Measurements from ENCODE around the gene CTCF.

CTCF gene

DNA sequence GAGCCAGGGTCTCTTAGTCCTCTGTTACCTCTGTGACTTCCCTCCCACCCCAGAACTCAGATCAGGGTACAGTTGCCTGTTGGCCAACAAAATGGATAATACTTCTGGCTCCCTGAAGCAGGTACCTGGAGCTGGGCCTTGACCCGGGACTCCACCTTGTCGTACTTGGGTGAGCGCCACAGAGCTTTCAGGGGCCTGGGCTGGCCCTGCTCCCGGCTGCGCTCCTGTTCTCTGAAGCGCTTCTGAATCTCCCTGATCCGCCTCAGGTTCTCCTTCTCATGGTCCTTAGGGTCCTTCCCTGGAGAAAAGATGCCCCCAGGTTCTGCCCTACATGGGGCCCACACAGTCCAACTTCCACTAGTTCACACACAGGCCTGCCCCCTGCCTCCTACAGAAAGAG lies 102.5 kb downstream of the CTCF start:
- no peak for DNase-seq (ENCODE audit: low spot score)

DNA sequence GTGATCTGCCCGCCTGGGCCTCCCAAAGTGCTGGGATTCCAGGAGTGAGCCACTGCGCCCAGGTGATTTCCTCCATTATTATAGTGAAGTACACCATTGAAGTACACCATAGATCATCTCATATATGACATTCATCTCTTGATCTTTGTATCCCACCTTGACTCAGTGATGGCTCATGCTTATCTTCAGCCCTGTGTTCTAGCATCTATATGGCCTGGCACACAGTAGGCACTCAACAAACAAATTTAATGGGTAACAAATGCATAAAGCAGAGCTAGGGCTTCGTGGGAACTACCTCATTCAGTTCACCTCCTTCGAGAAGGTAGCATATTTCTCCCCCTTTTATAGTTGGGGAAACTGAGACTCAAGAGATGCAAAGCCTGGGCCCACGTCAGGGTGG lies 103.3 kb downstream of the CTCF start:
- DNase-seq (ENCODE audit: low spot score), result no peak

DNA sequence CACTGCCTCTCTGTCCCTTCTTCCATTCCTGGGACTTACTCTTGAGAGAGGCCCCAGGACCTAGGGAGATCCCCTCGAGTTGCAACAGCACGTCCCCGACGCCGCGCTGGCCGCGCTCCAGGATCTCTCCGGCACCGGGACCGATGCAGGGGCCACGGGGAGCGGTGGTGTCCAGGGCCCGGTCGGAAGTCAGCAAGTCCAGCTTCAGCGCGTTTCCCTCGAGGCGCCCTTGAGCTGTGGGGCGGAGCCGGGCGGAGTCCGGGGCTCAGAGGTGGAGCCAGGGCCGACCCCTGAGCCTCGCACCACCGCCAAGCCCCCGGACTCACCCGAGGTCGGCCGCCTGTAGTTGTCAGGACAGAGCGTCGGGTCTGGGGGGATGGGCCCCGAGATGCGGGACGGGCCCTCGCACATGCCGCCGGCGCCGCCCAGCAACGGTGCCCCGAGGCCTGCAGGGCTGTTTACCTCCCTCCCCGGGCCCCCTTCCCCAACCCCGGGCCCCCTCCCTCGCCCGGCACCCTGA lies 103.8 kb downstream of the CTCF start:
- peak; percentile 62 for DNase-seq (ENCODE audit: low spot score)

DNA sequence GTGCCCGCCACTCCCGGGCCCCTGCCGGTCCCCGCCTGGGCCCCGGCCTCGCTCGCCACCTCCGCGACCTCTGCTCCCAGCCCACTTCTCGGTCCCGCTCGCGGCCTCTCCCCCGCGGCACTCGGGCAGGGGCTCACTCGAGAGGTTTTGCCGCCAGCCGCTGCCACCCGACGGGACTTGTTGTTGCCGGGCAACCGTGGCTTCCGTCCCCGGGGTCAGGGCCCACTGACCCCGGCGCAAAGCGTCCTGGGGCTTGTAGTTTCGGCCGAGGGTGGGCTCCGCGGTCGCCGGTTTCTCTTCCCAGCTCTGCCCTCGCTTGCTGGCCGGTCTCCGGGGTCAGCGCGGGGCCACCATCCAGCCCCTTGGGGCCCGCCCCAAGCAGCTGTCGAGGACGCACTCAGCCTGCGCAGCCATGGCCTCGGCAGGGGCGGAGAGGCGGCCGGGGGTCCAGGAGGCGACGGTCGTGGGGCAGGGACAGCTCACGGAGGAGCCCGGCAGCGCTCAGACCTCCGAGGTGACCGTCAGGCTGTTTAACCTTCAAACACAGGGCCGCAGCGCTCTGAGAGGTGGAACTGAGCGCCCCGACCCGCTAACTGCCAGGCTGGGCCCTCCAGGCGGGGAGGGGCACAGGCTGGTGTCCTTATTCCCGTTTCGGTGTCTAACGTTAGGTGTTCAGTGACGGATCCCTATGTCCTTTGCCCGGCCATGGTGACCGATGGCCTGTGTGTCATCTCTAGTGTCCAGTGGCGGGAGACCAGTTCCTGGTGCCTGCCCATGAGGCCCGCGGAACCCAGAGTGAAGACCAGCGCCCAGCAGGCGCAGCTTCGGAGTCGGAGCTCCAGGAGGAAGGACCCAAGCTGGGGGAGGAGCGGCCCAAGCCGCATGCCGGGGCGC lies 104.5 kb downstream of the CTCF start, which contains the start of the genes C16orf86 and ENKD1:
Gene C16orf86, plus strand, starts transcription at position 256 of the 894 bp plus-strand sequence. Its CDS starts 157 bp downstream, at position 413.
Gene ENKD1, minus strand, starts transcription at position 192 of the 894 bp plus-strand sequence. CDS start 308 bp downstream, outside the sequence.
- peak; percentile 92 for DNase-seq (ENCODE audit: low spot score)

DNA sequence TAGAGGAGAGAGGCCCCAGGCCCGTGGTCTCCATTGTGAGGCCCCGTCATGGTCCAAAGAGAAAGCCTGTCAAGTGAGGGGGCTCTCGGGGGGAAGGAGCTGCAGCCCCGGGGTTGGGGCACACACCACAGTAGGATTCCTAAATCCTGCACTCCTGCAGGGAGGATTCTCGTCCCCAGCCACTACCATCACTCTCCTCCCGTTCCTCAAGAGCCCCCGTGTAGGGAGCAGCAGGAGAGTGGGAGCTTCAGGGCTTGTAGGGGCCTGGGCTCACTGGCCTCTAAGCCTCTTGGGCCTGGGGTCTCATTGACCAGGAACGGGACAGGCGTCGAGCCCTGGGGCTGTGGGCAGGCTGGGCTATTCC lies 105.1 kb downstream of the CTCF start:
- no peak for DNase-seq (ENCODE audit: low spot score)

DNA sequence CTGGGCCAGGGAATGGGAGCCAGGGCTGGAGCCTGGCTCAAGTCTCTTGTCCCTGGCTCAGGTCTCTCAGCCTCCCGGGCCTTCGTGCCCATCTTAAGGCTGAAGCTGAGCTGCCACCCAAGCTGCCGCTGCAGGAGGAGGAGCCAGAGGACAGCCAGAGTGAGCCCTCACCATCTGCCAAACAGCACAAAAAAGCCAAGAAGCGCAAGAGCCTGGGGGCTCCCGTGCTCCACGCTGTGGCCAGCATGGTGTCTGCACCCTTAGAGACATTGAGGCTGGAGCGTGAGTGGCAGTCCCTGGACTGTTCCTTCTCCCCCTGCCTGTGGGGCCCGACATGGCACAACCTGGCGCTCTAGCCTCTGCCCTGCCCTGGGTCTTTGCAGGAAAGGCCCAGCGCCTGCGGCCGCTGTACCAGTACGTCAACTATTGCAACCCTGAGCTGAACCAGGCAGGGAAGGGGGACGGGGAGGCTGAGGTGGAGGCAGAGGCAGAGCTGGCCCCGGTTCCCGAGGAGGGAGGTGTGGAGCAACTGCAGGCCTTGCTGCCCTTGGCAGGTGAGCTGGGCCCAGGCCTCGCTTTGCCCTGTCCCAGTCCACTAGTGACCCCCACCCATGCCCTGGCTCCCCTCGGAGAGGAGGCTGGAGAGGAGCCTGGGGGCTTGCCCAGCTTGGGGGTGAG lies 105.6 kb downstream of the CTCF start:
- DNase-seq (ENCODE audit: low spot score), result peak; percentile 95

DNA sequence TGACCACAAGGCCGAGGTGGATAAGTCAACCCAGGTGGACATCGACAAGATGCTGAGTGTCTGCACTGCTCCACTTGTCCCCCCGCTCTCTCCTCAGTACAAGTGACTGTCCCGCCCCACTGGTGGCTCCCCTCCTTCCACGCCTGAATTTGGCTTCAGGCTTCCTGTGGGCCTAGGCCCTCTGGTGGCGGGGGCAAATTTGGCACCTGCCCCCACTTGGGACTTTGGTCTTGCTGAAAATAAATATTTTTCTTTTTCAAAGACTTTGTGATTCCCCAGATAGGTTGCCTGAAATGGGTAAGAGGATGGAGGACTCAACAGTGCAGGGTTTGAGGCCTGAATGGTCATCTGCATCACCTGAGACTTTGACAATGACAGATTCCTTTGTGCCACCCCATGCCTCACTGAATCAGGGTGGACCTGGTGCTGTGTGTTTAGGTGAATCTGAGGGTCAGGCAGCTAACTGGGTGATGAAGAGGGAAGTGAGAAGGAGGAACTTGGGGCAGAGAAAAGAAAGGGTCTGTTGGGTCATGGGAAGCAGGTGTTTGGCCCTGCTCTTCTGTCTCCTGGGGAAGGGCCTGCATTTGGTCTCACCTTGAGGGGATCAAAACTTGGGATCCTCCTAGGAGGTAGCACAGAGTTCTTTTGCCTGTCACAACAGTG lies 106.3 kb downstream of the CTCF start:
- DNase-seq (ENCODE audit: low spot score), result no peak

DNA sequence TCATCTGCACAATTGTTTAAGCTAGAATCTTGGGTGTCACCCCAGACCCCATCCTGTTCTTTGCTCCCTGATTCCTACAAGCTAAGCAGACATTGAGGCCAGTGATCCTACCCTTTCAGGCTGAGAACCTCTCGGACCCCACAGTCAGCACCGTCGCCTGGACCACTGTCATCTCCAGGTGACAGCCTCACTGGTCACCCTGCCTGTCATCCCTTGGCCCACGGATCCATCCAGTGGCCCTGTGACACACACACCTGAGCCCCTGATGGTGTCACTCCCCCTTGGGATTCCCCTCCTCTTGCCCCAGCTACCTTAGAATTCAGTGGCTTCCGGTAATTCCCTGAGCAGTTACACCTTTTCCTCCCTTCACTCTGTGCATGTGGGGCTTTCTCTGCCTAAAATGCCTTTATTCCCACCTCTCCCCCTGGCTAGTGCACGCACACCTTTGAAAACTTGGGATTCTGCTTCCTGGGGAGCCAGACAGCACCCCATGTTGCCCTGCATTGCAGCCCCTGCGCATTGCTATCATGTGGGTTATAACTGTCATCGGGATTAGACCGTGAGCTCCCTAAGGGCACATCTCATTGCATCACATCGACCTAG lies 107.3 kb downstream of the CTCF start:
- no peak for DNase-seq (ENCODE audit: low spot score)

DNA sequence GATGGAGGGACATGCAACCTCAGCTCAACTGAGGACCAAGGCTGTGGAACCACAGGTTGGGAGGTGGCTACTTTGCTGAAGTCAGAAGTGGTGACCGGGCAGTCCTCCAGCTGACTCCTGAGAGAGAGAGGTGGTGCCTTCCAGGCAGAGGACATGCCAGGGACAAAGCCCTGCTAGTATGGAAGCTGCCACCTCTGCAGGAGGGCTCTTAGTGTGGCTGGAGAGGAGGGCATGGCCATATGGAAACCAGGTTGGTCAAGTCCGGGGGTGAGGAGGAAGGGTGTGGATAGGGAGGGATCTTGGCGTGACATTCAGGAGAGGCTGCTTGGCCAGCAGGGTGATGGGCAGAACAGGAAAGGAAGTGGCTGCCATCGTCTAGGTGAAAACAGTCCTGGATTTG lies 110.0 kb downstream of the CTCF start:
- DNase-seq (ENCODE audit: low spot score), result no peak

DNA sequence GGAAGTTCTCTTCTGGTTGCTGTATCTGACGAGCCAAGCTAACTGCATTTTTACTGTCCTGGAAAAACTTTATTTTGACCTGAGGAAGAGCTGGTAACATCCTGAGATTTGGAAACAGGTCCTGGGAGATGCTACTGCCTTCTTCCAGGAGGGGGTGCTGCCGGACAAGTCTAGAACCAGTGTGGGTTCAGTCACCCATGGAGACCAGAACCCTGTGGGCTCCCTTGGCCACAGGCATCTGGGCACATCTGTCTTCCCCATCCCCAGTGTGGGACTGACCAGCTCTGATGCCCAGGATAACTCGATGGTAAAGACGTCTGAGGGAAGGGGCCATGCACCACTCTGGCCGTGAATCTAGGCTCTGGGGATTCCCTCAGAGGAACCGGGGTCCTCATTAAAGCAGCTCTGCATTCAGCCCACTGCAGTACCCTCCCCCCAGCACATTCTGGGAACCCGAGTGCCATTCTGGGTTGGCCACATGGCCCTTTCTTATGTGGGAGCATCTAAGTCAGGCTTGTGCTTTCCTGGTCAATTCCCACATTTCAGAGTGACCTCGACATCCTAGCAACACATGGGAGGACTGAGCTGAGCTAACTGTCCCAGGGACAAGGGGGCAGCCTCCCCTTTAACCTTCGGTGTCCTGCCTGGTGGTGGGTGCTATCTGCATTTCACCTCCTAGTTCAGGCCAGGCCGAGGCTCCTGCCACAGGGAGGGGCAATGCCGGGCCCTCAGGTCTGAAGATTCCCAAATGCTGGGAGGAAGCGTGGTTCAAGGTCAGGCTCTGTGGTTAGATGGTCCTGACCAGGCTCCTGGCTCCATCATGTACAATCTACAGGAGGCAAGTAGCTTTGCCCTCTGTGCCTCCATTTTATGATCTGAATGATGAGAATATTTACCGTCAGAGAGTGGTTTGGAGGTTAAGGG lies 110.7 kb downstream of the CTCF start:
- DNase-seq (ENCODE audit: low spot score), result peak; percentile 92

DNA sequence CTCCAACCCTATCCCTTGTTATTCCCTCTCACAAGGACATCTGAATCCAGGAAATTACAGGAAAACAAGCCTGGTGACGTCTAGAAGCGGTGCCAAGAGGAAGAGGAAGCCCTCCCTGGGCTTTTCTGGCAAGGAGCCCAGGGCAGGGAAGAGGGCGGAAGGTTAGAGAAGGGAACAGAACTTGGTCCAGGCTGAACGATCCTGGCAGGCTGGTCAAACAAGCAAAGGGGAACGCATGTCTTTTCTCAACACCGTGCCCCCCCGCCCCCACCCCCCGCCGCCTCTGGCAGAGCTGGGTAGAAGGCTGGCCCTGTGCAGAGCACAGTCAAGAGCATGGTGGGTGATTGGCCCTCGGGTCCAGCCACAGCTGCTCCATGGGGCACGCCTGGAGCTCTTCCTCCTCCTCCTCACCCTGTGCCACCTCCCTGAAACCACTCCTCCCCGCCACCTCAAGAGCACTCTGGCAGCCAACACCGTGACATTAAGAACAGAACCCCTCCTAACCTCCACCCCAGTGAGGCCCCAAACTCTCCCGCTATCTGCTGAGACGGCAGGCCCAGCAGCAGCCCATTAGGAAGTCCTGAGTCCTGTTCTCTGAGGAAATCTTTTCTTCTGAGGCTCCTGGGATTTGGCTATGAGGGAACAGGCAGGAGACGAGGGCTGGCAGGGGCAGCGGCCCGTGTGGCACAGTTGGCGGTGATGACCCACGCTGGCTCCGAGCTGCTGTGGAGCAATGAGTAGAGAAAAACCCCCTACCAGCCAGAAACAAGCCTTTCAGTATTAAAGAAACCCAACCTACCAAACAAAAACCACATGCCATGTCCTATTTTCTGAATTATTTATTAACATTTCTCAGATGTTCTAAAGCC lies 111.6 kb downstream of the CTCF start:
- DNase-seq (ENCODE audit: low spot score), result no peak

DNA sequence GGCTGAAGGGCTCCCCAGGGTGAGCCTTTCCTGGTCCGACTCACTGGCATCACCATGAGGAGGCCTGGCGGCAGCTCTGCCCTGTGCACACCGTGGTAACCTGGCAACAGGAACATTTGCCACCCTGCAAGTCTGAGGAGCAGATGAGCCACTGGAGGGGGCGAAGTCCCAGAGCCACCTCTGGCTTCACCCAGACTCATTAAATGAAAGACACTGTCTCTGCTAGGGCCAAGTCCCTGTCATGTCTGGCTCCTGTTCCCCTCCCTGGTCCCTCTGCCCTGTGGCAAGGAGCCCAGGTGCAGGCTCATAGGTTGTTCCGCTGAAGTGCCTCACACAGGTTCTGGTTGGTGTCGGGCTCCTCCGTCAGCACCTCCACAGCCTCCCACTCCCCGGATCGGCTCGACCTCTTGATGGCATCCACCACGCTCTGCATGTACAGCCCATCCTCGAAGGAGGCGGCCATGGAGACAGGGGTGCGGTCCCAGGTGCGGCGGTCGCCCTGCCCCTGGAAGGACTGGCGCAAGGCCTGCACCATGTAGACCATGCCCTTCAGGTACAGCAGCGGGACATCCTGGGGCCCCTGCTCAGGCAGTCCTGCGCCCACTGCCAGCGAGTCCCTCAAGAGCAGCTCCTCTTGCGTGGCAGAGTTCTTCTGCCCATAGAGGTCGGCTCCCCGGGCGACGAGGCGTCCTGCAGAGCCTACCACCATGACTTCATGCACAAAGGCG lies 112.7 kb downstream of the CTCF start:
- no peak for DNase-seq (ENCODE audit: low spot score)

DNA sequence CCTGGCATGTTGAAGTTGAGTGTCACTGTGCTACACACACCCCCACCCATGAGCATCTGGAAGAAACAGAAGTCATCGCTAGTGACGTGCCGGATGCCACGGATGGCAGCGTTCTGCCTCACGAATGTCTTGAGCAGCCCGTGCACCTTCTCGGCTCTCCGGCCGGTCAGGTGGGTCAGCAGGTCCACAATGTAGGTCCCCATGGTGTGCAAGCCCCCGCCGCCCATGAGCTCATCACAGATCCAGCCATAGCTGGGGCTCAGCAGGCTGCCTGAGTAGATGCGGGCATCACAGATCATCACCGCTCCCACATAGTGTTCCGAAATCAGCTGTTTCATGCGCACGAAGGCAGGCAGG lies 113.2 kb downstream of the CTCF start:
- DNase-seq (ENCODE audit: low spot score), result no peak

DNA sequence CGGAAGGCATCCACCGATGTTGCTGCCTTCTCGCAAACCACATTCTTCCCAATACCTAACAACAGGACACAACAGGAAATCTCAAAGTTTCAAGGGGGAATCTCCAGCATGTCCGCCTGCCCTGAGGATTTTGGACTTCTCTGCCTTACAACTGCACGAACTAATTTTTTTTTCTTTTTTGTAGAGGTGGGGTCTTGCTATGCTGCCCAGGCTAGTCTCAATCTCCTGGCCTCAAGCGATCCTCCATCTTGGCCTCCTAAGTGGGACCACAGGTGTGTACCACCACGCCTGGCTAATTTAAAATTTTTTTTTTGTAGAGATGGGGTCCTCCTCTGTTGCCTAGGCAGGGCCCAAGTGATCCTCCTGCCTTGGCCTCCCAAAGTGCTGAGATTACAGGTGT lies 113.7 kb downstream of the CTCF start:
- DNase-seq (ENCODE audit: low spot score), result no peak

DNA sequence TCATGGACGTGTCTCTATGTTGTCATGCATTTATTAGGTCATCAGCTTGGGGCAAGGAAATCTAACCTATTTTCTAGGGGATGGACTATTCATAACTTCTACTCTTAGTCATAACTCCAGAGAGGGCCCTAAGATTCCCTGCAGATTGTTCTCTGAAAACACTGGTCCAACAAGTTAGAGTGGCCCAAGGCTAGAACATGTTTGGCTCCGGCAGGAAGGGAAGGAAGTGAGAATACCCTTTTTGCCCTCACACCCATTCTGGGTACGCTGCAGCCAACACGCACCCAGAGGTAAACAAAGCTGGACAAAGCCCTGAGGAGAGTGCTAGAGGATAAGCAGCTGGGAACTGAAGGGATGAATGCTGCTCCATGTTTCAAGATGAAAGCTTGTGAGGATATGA lies 114.2 kb downstream of the CTCF start:
- no peak for DNase-seq (ENCODE audit: low spot score)

DNA sequence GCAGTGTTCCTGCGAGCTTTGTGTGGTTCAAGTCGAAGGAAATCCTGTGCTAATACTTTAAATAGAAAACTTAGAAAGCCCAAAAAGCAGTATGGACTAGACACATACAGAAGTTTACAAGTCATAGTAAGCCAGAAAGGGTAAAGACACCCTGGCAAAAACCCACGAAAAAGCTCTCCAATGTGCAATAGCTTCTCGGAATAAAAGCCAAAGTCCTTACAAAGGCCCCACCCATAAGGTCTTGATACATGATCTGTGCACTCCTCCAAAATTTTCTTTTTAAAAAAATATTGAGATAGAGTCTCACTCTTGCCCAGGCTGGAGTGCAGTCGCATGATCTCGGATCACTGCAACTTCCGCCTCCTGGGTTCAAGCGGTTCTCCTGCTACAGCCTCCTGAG lies 114.6 kb downstream of the CTCF start:
- DNase-seq (ENCODE audit: low spot score), result no peak

DNA sequence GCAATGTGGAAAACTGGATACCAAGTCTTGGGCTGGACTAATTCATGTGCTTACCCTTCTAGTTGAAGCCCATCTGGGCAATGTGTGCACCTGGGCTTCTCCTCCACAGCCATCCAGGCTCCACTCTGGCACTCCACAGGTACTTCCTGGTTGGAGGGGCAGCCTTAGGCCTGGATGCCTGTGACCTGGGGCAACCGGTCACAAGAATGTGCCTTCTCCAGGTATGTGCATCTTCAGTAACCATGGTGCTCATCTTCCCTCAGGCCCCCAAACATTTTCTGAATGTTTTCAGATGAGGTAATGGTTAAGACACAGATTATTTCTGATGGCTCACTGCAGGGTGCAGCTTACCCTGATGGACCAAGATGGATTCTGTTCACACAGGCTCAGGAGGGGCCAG lies 115.4 kb downstream of the CTCF start:
- no peak for DNase-seq (ENCODE audit: low spot score)

DNA sequence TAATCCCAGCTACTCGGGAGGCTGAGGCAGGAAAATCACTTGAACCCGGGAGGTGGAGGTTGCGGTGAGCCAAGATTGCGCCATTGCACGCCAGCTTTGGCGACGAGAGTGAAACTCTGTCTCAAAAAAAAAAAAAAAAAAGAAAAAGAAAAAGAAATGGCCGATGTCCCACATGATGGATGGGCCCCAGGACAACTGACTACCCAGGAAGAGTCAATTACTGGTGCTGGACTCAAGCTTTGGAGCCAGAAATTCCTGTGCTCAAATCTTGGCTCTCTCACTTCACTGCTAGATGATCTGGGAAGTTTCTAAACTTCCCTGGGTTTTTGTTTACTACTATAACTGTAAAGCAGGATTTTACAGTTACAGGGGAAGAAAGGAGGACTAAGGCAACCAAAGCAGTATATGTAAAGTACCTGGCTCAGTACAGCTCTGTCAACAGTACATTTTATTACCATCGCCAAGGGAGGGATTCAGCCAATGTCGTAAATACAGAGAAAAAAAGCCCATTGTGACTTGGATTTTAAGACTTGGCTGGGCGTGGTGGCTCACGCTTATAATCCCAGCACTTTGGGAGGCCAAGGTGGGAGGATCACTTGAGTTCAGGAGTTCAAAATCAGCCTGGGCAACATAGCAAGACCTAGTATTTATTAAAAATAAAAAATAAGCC lies 116.2 kb downstream of the CTCF start:
- DNase-seq (ENCODE audit: low spot score), result no peak

All from AG20443 (cell line).